GM12874 (cell line): ENCODE data around the gene ZBTB24.

Experiments
- CTCF ChIP-seq: IDR thresholded peaks from 2 replicates; pipeline ENCODE4 v1.5.1; 2011; ENCODE audit warnings: low read depth, mild to moderate bottlenecking, control low read depth, low read length, moderate library complexity; ENCODE audit not compliant: insufficient read depth

Gene ZBTB24

GRCh38 chr6:109452181-109452580 lies 30.8 kb downstream of the ZBTB24 start:
- TF ChIP-seq CTCF, result no peak

- TF ChIP-seq CTCF, result no peak
Observed at GRCh38 chr6:109451376-109451775, 31.6 kb downstream of the ZBTB24 start.

GRCh38 chr6:109450801-109451200 lies 32.2 kb downstream of the ZBTB24 start:
- no peak for TF ChIP-seq CTCF

GRCh38 chr6:109449795-109450673 lies 33.0 kb downstream of the ZBTB24 start:
- no peak for TF ChIP-seq CTCF

GRCh38 chr6:109449064-109449794 lies 33.8 kb downstream of the ZBTB24 start:
- TF ChIP-seq CTCF, result no peak

- TF ChIP-seq CTCF, result no peak
Observed at GRCh38 chr6:109448615-109449014, 34.4 kb downstream of the ZBTB24 start.

GRCh38 chr6:109447878-109448555 lies 35.0 kb downstream of the ZBTB24 start:
- TF ChIP-seq CTCF, result 0 out of 2 replicates have a peak, but pooled peaks have one; percentile 7
